ENCODE measurements around the gene OAS3.

The OAS3 gene

DNA sequence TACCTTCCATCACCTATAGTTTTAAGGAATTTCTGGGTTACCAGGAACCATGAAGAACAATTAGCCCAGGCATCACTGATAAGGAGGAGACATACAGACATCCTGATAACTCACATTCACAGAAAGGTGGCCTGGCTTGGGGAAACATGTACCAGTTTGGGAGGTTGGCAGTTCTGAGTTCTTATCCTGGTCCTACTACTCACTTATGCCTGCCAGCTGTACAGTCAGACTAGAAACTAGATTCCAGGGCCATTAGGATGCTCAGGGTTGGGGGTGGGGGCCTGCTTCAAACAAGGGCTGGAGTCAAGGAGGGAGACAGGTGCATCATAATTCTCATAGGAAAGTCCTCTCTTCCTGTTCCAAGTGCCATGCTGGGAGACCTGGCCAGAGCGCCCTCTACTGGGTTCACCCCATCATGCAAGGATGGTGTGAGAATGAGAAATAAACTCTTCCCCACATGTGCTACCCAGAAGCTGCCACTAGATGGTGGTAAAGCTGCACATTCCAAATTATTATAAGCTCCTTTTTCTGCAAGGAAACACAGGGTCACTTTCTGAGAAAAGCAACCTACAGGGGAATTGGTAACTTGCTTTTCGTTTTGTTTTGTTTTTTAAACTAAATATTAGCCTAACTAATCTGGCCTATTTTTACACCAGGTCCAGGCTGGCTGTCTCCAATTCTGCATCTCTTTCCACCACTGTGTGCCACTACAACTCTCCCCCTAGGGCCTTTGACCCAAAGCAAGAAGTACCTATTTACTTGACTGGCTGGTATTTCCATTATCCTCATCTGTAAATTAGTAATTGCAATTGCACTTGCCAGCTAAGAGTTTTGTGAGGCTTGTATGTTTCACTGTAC is 54.5 kb downstream of the OAS3 start:
- DNase-seq (ENCODE audit: low read depth, low spot score) = no peak
- ChIA-PET CTCF (interaction anchor here (0.6 to 3.4 kb wide), 35 partner anchors 8 to 430 kb away, joined by 3 to 54 read pairs (median 4); partner anchors contain the start of genes OAS2 and SDSL), POLR2A (no interaction called here)
- TF ChIP-seq, protein P1, sequence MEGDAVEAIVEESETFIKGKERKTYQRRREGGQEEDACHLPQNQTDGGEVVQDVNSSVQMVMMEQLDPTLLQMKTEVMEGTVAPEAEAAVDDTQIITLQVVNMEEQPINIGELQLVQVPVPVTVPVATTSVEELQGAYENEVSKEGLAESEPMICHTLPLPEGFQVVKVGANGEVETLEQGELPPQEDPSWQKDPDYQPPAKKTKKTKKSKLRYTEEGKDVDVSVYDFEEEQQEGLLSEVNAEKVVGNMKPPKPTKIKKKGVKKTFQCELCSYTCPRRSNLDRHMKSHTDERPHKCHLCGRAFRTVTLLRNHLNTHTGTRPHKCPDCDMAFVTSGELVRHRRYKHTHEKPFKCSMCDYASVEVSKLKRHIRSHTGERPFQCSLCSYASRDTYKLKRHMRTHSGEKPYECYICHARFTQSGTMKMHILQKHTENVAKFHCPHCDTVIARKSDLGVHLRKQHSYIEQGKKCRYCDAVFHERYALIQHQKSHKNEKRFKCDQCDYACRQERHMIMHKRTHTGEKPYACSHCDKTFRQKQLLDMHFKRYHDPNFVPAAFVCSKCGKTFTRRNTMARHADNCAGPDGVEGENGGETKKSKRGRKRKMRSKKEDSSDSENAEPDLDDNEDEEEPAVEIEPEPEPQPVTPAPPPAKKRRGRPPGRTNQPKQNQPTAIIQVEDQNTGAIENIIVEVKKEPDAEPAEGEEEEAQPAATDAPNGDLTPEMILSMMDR (IDR thresholded peaks at IDR 0.05; ENCODE audit: insufficient read depth, low read length, missing control alignments) = peak; percentile 73
- H3K4me3 ChIP-seq (ENCODE audit: low read depth, low read length) = no peak overlapping the region

GRCh38 chr12:112995008-112995407 is 56.7 kb downstream of the OAS3 start:
- H3K4me3 ChIP-seq (ENCODE audit: low read depth, low read length) = no peak overlapping the region
- ChIA-PET POLR2A (no interaction called here), CTCF (interaction anchor here (0.7 to 3.4 kb wide), 4 partner anchors 10 to 177 kb away, joined by 3 to 19 read pairs (median 12); no protein-coding TSS in a partner anchor)
- TF ChIP-seq, protein P1 (IDR thresholded peaks at IDR 0.05; ENCODE audit: insufficient read depth, low read length, missing control alignments) = no peak
- DNase-seq (ENCODE audit: low read depth, low spot score) = no peak

GRCh38 chr12:112996501-112996900 is 58.2 kb downstream of the OAS3 start:
- H3K4me3 ChIP-seq (ENCODE audit: low read depth, low read length) = no peak overlapping the region
- no peak for DNase-seq (ENCODE audit: low read depth, low spot score)
- TF ChIP-seq, protein P1 (IDR thresholded peaks at IDR 0.05; ENCODE audit: insufficient read depth, low read length, missing control alignments) = no peak
- ChIA-PET POLR2A (no interaction called here), CTCF (interaction anchor here (0.8 to 1.2 kb wide), 3 partner anchors 32 to 176 kb away, joined by 3 read pairs; no protein-coding TSS in a partner anchor)

GRCh38 chr12:112997506-112997905 is 59.2 kb downstream of the OAS3 start:
- TF ChIP-seq, protein P1 (IDR thresholded peaks at IDR 0.05; ENCODE audit: insufficient read depth, low read length, missing control alignments) = no peak
- DNase-seq (ENCODE audit: low read depth, low spot score) = no peak
- CTCF ChIA-PET = interaction anchor here (1.2 to 2.7 kb wide), 3 partner anchors 10 to 34 kb away, joined by 3 to 9 read pairs (median 4); no protein-coding TSS in a partner anchor
- POLR2A ChIA-PET = no interaction called here
- H3K4me3 ChIP-seq (ENCODE audit: low read depth, low read length) = no peak overlapping the region

- ChIA-PET CTCF (interaction anchor here (1.2 to 2.7 kb wide), 3 partner anchors 8 to 30 kb away, joined by 3 to 9 read pairs (median 4); no protein-coding TSS in a partner anchor), POLR2A (no interaction called here)
- TF ChIP-seq, protein P1 (IDR thresholded peaks at IDR 0.05; ENCODE audit: insufficient read depth, low read length, missing control alignments) = no peak
- no peak overlapping the region for H3K4me3 ChIP-seq (ENCODE audit: low read depth, low read length)
- DNase-seq (ENCODE audit: low read depth, low spot score) = no peak
Measured at GRCh38 chr12:112998987-112999767, 60.9 kb downstream of the OAS3 start.

GRCh38 chr12:113000433-113000832 is 62.2 kb downstream of the OAS3 start:
- ChIA-PET POLR2A (no interaction called here), CTCF (no interaction called here)
- DNase-seq (ENCODE audit: low read depth, low spot score) = no peak
- H3K4me3 ChIP-seq (ENCODE audit: low read depth, low read length) = no peak overlapping the region
- TF ChIP-seq, protein P1 (IDR thresholded peaks at IDR 0.05; ENCODE audit: insufficient read depth, low read length, missing control alignments) = no peak
